Stimulated activated CD8-positive, alpha-beta memory T cell treated with anti-CD3 and anti-CD28 coated beads, Interleukin-12 subunit alpha, Interleukin-12 subunit beta, amount 100 ng/mL, for 1 hour (primary cell): ENCODE measurements around the gene PLEKHO1.
"Not testable (repeated sequence)": the region's sequence is repeated elsewhere in the genome, so short reads cannot be mapped to it uniquely, and the experiment has no call there.

Source experiments
- DNase-seq: peaks from one replicate; pipeline ENCODE4 v3.0.0-alpha.2; 2020; ENCODE audit warnings: low read depth

PLEKHO1 gene

GRCh38 chr1:150173141-150173585, 23.4 kb downstream of the PLEKHO1 start:
- no peak for DNase-seq

- no peak for DNase-seq
Observed at GRCh38 chr1:150176593-150176992, 26.9 kb downstream of the PLEKHO1 start.

- no peak for DNase-seq
Observed at GRCh38 chr1:150178548-150178947, 28.8 kb downstream of the PLEKHO1 start.

- DNase-seq, result no peak
Observed at GRCh38 chr1:150179867-150180266, 30.2 kb downstream of the PLEKHO1 start.

GRCh38 chr1:150180474-150180873, 30.8 kb downstream of the PLEKHO1 start:
- no peak for DNase-seq

- no peak for DNase-seq
Observed at GRCh38 chr1:150182247-150182646, 32.5 kb downstream of the PLEKHO1 start.

GRCh38 chr1:150183061-150183460, 33.3 kb downstream of the PLEKHO1 start:
- DNase-seq, result no peak

GRCh38 chr1:150185481-150185880, 35.8 kb downstream of the PLEKHO1 start:
- DNase-seq, result no peak

- not testable (repeated sequence) for DNase-seq
Observed at GRCh38 chr1:150186438-150186788, 36.7 kb downstream of the PLEKHO1 start.

GRCh38 chr1:150186789-150187559, 37.3 kb downstream of the PLEKHO1 start:
- no peak for DNase-seq

- no peak for DNase-seq
Observed at GRCh38 chr1:150187560-150187931, 37.8 kb downstream of the PLEKHO1 start.

- no peak for DNase-seq
Observed at GRCh38 chr1:150192012-150192411, 42.3 kb downstream of the PLEKHO1 start.

GRCh38 chr1:150194381-150195031, 44.8 kb downstream of the PLEKHO1 start:
- DNase-seq, result no peak

GRCh38 chr1:150196417-150196816, 46.7 kb downstream of the PLEKHO1 start:
- DNase-seq, result no peak

- no peak for DNase-seq
Observed at GRCh38 chr1:150207281-150207971, 57.7 kb downstream of the PLEKHO1 start.

- not testable (repeated sequence) for DNase-seq
Observed at GRCh38 chr1:150208460-150208859, 58.7 kb downstream of the PLEKHO1 start.
